ENCODE data around the gene CCDC146.

The CCDC146 gene

GRCh38 chr7:77315182-77315591, 192.8 kb downstream of the CCDC146 start:
- no peak for TF ChIP-seq CTCF (IDR thresholded peaks at IDR 0.05; ENCODE audit: low read depth, low read length)
- no peak for DNase-seq (ENCODE audit: low read depth, low spot score)
- H3K4me3 ChIP-seq (ENCODE audit: low read depth, low read length), result no peak overlapping the region
- in situ Hi-C loops (cut with HindIII; ENCODE audit: low sequenced_read_pairs), result no loop called here

- DNase-seq (ENCODE audit: low read depth, low spot score), result no peak
- in situ Hi-C loops (cut with HindIII; ENCODE audit: low sequenced_read_pairs), result no loop called here
- no peak overlapping the region for H3K4me3 ChIP-seq (ENCODE audit: low read depth, low read length)
- no peak for TF ChIP-seq CTCF (IDR thresholded peaks at IDR 0.05; ENCODE audit: low read depth, low read length)
These were observed 194.0 kb downstream of the CCDC146 start for GRCh38 chr7:77316219-77316978.

- H3K4me3 ChIP-seq (ENCODE audit: low read depth, low read length), result no peak overlapping the region
- no peak for DNase-seq (ENCODE audit: low read depth, low spot score)
- no peak for TF ChIP-seq CTCF (IDR thresholded peaks at IDR 0.05; ENCODE audit: low read depth, low read length)
- in situ Hi-C loops (cut with HindIII; ENCODE audit: low sequenced_read_pairs), result no loop called here
These were observed 195.6 kb downstream of the CCDC146 start for GRCh38 chr7:77318019-77318418.

GRCh38 chr7:77320137-77320536, 197.7 kb downstream of the CCDC146 start:
- in situ Hi-C loops (cut with HindIII; ENCODE audit: low sequenced_read_pairs), result no loop called here

GRCh38 chr7:77320714-77321113, 198.3 kb downstream of the CCDC146 start:
- DNase-seq (ENCODE audit: low read depth, low spot score), result no peak
- TF ChIP-seq CTCF (IDR thresholded peaks at IDR 0.05; ENCODE audit: low read depth, low read length), result no peak
- in situ Hi-C loops (cut with HindIII; ENCODE audit: low sequenced_read_pairs), result no loop called here
- H3K4me3 ChIP-seq (ENCODE audit: low read depth, low read length), result no peak overlapping the region

More at GRCh38 chr7:77320137-77320536, 197.7 kb downstream of the CCDC146 start:
- TF ChIP-seq CTCF (IDR thresholded peaks at IDR 0.05; ENCODE audit: low read depth, low read length), result no peak
- no peak for DNase-seq (ENCODE audit: low read depth, low spot score)
- H3K4me3 ChIP-seq (ENCODE audit: low read depth, low read length), result no peak overlapping the region

GRCh38 chr7:77321300-77321699, 198.9 kb downstream of the CCDC146 start:
- no peak for DNase-seq (ENCODE audit: low read depth, low spot score)
- in situ Hi-C loops (cut with HindIII; ENCODE audit: low sequenced_read_pairs), result no loop called here
- no peak overlapping the region for H3K4me3 ChIP-seq (ENCODE audit: low read depth, low read length)
- TF ChIP-seq CTCF (IDR thresholded peaks at IDR 0.05; ENCODE audit: low read depth, low read length), result no peak
